22Rv1 (cell line): ENCODE results near the gene RASL10A.

ENCODE experiments used
- CTCF ChIP-seq: fragments of 450-650 bp; IDR thresholded peaks from 2 replicates; pipeline ENCODE4 v1.5.1; 2017; ENCODE audit warnings: mild to moderate bottlenecking
- ZFX ChIP-seq: fragments of 450-650 bp; IDR thresholded peaks from 2 replicates; pipeline ENCODE4 v1.6.1; 2017; ENCODE audit warnings: antibody characterized with exemption, borderline replicate concordance

- TF ChIP-seq CTCF (no peak), ZFX (no peak)
Measured at GRCh38 chr22:29319072-29319471, 3.6 kb upstream of the RASL10A start.
